HG03060 (cell line): ENCODE data around the gene CLDN17.

Experiments
- ATAC-seq: cut with Tn5 transposase; IDR thresholded peaks from one replicate; pipeline ENCODE4 v1.9.1; 2021; ENCODE audit warnings: low read depth, moderate number of reproducible peaks; ENCODE audit not compliant: unreplicated experiment

CLDN17 gene, protein sequence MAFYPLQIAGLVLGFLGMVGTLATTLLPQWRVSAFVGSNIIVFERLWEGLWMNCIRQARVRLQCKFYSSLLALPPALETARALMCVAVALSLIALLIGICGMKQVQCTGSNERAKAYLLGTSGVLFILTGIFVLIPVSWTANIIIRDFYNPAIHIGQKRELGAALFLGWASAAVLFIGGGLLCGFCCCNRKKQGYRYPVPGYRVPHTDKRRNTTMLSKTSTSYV

DNA sequence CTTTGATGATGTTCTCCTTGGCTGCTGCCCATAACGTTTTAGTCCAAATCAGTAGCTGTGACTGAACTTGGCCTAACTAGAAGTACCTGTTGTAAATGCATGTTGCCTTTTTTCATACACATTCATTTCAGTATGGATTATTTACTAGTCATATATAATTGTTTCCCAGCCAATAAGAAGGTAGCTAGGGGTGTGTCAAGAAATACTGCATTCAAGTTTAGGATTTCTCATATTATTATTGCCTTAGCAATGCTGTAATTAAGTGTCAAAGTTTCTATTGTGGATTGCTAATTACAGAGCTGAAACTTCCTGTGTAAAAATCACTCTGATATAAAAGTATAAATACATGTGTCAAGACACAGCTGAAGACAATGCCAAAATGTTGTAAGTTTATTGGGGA, at the start of gene CLDN17:
Gene CLDN17 (minus strand): TSS at position 101 of the 400 bp plus-strand sequence. CDS start 188 bp downstream, outside the sequence.
- ATAC-seq: no peak

DNA sequence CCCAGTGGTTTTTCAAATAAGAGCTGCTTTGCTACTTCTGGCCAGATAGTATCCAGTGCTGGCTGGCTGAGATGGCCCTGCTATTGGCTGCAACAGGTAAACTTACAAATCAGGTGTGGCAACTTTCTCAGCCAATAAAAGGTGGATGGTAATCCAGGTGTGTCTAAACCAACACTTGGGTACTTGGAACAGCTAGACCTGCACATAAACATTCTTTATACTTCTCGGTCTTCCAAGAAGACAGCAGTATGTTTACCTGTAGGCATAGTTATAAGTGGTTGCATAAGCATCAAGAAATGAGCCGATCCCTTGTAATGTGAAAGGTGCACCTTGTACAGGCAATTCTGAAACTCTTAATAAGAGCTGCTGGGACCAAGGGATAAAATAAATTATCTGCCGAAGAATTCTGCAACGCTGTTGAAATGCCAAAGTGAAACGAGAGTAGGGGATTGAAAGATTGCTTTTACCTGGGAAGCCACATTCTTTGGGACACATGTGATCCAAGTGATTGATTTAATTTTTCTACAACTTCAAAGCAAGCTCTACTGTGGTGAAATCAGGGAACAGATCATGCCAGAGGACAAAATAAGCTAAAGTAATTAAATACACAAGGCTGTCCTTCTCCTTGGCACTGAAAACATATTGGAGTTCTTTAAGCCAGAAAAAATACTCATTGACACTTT, 49.6 kb upstream of the CLDN17 start, which contains the start of gene CLDN8:
Gene CLDN8 (minus strand): TSS at position 57 of the 683 bp plus-strand sequence. CDS start 172 bp downstream, outside the sequence.
- ATAC-seq: no peak

DNA sequence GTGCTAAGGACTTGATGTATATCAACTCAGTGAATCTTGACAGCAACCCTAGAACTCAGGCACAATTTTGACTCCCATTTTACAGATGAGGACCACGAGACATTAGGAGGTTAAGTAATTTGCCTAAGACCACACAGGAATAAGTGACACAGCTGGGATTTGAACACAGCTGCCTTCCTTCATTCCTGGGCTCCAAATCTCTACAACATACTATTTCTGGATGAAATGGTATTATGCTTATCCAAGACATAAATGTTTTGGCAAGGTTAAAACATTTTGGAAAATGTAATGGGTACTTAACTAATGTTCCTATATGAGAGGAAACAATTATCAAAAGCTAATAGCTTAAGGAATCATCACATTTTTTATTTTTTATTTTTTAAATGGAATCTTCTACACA, 44.5 kb upstream of the CLDN17 start:
- no peak for ATAC-seq

DNA sequence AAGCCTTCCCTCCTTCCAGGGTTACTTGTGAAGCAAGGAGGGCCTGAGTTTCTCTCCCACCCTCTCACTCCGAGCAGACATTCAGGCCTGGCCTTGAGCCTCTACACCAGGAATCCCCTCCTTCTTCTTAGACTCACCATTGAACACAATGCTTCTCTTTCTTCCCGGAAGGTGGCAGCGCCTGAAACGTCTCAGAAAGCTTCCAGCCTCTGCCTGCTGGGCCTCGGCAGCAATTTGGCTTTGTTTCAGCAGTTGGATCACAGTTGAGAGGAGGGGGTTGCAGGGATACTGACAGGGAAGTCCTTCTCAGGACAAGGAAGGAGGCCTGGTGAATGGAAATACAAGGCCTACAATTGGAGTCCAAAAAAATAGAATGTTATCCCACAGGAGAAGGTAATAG, 43.0 kb upstream of the CLDN17 start:
- no peak for ATAC-seq

DNA sequence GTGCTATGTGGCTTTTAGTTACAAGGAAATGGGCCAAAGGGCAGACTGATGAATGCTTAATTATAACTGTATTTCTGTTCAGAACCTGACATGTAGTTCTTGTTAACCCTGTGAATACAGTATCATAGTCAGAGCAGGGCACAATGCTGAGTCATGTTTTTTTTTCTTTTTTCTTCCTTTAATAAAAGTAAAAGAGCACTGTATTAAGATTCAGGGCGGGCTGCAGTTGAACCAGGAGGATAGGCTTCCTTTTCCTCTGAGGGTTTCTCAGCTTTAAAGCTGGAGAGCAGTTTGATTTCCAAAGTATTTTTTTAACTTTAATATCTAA, 40.6 kb upstream of the CLDN17 start:
- no peak for ATAC-seq

DNA sequence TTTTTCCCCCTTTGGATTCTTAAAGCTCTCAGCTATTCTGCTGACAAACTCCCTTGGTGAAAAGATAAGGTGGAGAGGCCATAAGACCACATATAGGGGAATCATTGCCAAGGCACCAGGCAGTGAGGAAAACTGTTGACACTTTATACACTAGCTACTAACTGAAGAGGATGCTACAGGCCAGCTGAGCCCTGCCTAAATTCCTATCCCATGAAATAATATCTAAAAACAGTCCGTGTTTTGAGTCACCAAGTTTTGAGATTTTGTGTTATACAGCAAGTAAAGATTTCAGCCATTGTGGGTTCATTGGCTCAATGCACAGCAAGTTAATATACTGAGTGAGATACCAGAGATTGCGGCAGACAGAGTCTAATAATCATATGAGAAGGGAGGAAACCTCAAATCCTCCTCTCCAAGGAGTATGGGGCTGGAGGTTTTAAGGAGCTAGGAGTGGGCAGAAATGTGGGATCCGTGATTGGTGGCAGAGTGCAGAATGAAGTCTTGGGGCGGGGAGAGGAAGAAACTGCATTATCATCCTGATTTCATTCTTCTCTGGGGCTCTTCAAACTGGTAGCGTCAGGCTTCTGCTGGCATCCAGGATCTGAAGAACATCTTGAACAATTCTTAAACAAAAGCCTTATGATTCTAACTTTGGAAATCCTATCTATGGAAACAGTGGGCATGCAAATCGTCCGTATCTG, 40.1 kb upstream of the CLDN17 start:
- ATAC-seq: no peak

DNA sequence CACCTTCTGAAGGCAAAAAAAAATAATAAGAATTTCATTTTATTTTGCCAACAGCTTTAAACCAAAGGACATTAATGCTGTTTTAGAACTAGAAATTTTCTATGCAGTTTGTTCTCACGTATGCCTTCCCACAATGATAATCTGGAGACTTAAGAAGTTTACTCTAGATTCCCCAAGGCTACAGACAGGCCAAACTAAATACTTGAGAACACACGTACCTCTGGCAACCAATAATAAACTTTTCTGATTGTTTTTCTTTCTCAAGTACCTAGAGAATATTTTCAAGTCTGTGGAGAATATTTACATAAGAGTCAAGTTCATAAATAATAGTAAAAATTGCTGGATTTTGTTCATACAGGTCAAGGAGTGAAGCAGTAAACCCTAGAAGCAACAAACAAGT, 33.4 kb upstream of the CLDN17 start:
- no peak for ATAC-seq

DNA sequence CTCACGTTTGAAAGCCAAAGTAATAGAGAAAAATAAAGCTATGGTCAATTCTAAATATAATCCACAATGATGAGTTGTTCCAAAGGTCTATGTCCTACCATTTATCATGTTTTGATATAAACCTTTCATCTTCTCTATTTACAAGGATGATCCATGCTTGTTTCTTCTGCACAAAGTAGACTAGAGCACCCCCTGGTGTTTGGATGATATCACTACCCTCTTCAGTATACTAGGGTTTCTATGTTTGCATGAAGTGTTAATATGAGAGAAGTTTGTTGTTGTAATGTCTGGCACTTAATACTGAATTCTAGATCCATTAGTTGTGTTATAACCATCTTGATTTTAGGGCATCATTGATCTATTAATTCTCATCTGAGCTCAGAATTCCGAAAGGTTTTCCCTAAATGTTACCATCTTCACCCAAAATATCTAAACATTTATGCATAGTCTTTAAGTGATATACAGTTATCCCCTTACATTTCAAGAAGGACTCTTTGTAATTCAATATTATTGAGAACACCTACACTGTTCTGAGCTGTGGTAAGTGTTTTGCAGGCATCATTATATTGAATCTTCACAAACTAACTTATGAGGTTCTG, 28.2 kb upstream of the CLDN17 start:
- ATAC-seq: no peak

DNA sequence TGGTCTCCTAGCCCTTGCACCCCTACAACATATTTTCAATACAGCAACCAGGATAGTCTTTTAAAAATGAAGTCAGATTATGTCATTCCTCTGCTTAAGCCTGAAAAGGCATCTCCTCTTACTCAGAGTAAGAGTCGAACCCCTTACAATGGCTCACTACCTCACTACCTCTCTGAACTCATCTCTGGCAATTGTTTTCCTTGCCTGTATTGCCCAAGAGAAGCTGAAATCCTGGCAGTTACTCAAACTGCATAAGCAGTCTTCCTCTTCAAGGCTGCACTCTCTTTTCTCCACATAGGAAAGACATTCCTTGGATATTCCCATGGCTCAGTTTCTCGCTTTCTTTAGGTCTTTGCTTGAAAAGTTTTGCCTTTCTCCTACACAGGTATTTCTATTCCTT, 26.6 kb upstream of the CLDN17 start:
- no peak for ATAC-seq

DNA sequence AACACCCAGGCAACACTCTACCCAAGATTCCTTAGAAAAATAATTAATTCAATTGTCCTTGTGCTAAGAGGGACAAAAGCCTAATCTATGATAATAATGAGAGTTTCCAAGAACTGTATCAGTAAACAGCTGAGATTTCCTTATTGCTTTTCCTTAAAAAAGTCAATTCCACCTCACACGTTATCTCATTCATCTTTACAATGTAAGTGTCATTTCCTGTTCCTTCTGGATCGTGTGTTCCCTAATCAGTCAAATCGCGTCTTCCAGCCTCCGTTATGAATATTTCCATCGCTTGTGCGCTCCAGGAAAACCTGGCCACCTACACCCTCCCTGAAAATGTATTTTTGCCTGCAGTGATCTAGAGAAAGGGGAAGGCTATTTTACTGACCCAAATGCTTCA, 23.9 kb upstream of the CLDN17 start:
- ATAC-seq: no peak

DNA sequence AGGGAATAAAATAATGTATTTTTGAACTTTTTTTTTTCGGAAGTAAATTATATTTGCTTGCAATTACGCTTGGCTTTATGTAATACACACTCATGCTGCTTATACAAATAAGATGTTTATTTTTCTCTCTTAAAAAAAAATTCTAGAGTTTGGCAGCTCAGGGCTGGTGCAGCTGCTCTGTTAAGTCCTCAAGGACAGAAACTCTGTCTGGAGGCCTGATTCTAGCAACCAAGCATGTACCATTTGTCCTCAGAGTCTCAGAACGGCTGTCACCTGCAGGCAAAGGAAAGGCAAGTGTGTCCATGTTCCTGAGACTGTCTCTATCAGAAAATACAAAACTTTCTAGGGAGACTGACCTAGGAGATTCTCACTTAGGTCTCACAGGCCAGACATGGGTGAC, 23.2 kb upstream of the CLDN17 start:
- ATAC-seq: no peak

DNA sequence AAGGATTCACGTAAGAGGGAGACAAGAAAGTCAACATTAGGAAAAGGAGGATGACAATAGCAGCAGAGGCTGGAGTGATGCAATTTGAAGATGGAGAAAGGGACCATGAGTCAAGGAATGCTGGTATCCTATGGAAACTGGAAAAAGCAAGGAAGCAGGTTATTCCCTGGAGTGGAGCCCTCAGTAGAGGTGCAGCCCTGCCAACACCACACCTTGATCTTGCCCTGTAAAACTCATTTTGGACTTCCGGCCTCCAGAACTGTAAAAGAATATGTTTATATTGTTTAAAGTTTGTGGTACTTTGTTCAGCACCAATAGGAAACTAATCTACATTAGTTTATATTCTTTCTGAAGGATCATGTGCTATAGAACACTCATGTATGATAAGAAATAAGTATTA, 19.6 kb upstream of the CLDN17 start:
- ATAC-seq: no peak

DNA sequence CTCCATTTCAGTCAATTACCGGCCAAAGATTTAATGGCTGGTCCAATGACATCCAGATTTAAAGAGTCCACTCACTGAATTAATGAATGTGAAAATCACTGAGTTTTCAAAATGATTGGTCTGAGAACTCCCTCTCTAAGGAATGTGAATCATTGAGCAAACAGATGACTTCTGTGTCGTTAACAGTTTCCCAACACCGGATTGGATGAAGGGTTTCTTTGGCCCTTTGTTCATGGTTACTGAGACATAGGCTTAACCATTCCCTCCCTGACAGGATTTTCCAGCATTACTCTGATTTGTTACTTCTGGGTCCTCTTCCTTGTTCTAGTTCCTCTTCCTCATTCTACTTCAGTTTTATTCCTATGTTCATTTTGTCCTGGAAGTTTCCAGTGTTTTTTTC, 1.5 kb upstream of the CLDN17 start:
- no peak for ATAC-seq

DNA sequence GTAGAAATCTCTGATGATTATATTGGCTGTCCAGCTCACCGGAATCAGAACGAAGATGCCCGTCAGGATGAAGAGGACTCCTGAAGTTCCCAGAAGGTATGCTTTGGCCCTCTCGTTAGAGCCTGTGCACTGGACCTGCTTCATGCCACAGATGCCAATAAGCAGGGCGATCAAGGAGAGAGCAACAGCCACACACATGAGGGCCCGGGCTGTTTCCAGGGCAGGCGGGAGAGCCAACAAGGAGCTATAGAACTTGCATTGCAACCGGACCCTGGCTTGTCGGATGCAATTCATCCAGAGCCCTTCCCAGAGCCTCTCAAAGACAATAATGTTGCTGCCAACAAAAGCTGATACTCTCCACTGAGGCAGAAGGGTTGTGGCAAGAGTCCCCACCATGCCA, 434 bp downstream of the CLDN17 start:
- no peak for ATAC-seq

DNA sequence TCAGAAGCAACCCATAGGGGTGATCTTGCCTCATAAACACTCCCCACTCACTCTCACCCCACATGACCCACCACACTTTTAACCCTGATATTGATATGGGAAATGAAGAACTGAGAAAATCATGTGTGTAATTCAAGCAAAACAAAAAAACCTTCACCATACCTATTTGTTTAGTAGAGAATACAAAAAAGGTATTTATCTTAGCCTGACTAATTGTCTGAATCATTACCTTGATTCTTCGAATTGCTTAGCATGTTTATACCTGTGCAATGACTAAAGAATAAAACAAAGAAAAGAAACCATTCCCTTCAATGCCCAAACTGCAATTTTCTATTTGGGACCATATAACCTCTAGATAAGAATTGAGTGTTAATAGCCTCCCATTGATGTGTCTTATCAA, 1.8 kb downstream of the CLDN17 start:
- no peak for ATAC-seq

DNA sequence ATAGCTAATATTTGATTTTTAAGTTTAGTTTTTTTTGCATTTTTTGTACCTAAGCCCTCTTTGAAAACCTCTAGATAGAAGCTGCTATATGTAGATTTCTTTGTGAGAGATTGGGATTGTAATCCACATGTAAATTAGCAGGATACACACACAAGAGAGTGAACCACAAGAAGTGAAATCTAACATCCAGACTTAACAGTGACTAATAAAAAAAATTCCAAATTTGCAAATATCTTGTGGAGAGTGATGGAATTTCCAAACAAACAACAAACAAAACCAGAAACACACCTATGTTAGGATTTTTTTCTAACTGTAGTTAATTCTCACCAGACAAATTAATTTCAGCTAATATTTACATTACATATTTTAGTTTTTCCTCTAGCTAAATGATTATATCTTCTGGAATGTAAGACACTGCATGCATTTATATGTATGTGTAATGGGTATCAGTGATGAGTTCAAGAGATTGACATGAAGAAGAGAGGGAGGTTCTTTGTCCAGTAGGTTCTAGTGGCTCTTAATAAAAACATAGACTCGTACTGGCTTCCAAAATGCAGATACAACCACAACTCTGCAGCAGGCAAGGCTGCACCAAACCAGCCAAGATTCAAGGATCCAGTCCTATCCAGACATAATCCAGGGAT, 12.8 kb downstream of the CLDN17 start:
- ATAC-seq: no peak

DNA sequence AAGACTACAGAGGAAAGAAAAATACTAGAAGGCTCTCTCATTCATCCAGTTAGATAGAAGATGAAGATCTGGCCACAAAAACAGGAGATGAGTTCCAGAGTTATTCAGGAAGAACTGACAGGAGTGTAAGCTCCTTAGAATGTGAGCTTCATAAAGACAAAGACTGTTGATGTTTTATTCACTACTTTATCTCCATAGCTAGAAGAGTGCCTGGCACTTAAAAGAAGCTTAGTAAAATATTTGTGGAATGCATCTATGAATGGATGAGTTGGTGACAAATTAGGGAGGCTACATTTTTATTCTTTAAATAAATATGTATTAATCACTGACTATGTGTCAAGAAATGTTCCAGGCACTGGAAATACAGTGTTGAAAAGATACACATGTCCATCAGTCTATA, 13.8 kb downstream of the CLDN17 start:
- ATAC-seq: no peak

DNA sequence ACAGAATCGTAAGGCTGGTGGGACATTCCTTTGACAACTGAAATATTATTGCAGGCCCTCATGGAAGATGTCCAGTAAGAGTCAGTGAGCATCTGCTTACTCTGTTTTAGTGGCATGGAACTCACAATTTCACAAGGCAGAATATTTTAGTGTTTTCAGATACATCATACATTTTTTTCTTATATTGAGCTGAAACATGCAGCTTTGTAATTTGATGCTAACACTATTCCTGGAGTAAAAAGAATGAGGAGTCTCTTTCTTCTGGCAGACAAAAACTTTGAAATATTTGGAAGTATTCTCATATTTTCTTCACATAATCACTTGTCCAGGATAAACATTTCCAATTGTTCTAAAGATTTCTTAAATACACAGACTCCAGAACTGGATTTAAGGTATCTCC, 17.7 kb downstream of the CLDN17 start:
- no peak for ATAC-seq

DNA sequence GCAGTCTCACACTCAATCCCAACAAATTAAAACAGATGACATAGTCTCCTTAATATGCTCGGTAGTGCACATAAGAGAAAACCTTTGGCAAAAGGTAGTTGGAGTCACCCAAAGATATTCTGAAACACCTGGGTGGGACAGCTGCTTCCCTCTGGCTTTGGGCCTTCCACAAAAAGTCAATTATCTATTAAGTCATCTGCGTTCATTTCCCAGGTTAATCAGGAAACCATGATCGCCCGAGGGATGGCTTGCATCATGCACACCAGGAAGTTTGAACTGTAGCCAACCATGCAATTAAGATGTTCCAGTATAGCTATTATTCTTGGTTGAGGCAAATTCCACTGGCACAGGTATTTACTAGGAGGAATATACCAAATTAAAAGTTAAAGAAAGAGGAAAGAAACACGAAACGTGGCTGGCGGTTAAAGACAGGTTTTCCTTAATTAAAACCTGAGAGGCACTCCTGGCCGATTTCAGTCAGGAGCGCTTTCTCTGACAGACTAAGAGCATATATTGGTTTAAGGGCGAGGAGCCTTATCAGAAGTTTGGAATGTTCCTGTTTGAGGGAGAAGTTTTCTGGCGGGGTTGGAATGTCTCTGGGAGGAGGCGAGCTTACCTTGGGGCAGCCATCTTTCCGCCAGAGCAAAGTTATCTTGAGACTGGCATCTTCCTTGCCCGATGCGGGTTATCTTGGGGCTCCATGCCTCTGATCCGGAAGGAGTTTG, 19.9 kb downstream of the CLDN17 start:
- ATAC-seq: no peak

DNA sequence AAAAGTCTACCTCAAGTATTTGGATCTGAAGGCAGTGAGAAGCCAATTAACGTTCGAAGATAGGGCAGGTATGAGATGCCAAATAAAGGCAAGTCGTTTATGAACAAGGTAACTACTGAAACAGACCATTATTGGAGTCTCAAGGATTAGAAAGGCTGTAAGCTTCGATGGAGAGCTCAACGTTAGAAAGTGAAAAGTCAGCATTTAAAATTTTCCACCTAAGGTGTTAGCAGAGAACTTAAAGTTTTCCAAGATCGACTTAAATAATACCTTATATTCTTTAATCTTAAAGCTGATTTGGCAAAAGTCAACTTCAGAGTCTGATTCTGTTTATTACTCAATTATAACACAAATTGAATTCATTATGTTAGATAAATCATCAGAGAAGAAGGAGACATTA, 28.1 kb downstream of the CLDN17 start:
- ATAC-seq: no peak
